Measurements from ENCODE around the gene HOMER2. TPM values are rescaled to one million over a fixed set of nuclear protein-coding genes. Genes with fewer than 3 reads are reported as not detected.

HOMER2 gene
- total and polyA plus RNA-seq, 2 donors (not counting 3 experiments of a cell fraction or from before 2014, with no cell fraction given): 0.60 to 0.68 TPM

GRCh38 chr15:82999426-82999825 is 46.9 kb upstream of the HOMER2 start:
- dilution Hi-C loops (cut with MboI; ENCODE audit: extremely low pct_ligation_motif_present, low sequenced_read_pairs): no loop called here
- FAIRE-seq: no peak

More at GRCh38 chr15:82999426-82999825, 46.9 kb upstream of the HOMER2 start:
- TF ChIP-seq FOS (IDR thresholded peaks at IDR 0.05; ENCODE audit: borderline replicate concordance, insufficient read depth, low read length) (no peak), POLR2A (IDR thresholded peaks at IDR 0.05; ENCODE audit: low read depth, low read length) (no peak), GATA2 (IDR thresholded peaks at IDR 0.05; ENCODE audit: insufficient read depth, insufficient read length, low read depth, low read length) (no peak), JUN (IDR thresholded peaks at IDR 0.05; ENCODE audit: borderline replicate concordance, insufficient read depth, insufficient read length, low read depth) (no peak), POLR2AphosphoS5 (IDR thresholded peaks at IDR 0.05; ENCODE audit: insufficient read depth, low read depth, low read length) (no peak), MAX (IDR thresholded peaks at IDR 0.05; ENCODE audit: insufficient read depth, insufficient read length) (no peak), MYC (IDR thresholded peaks at IDR 0.05; ENCODE audit: low read depth, low read length) (no peak), EZH2 (IDR thresholded peaks at IDR 0.05; ENCODE audit: borderline replicate concordance, low read depth, low read length, severe bottlenecking) (no peak), CTCF (IDR thresholded peaks at IDR 0.05; ENCODE audit: extremely low read depth in 1 of 2, insufficient read depth in 1 of 2, low read depth in 1 of 2, low read length in 2 of 2) (no peak)
- peaks cover 3% of the 10 kb centered on the region for H3K4me1 ChIP-seq (ENCODE audit: control insufficient read depth, extremely low read depth, insufficient read depth, low read length)
- H3K9ac ChIP-seq (replicated peaks; ENCODE audit: extremely low read depth, insufficient read depth, low read length): no peak overlapping the region
- H2AFZ ChIP-seq (ENCODE audit: low read depth, low read length): no peak overlapping the region
- no peak overlapping the region for H3K4me2 ChIP-seq (ENCODE audit: insufficient read depth, low read length)
- no peaks in the 10 kb centered on the region for H3K36me3 ChIP-seq (ENCODE audit: control insufficient read depth in 2 of 2, extremely low read depth in 1 of 2, insufficient read depth in 2 of 2, low read length in 2 of 2)
- POLR2A ChIA-PET: no interaction called here
- H3K27ac ChIP-seq (ENCODE audit: insufficient read depth, low read depth, low read length): no peak overlapping the region
- DNase-seq (ENCODE audit: low read depth, low spot score): no peak
- intact Hi-C loops (cut with micrococcal nuclease): no loop called here
- no peaks in the 10 kb centered on the region for H3K9me3 ChIP-seq (replicated peaks; ENCODE audit: control insufficient read depth, insufficient read depth, low read length)
- H3K9me1 ChIP-seq (replicated peaks; ENCODE audit: control insufficient read depth, extremely low read depth, insufficient read depth, low read length): no peaks in the 10 kb centered on the region
- no peaks in the 10 kb centered on the region for H3K79me2 ChIP-seq (ENCODE audit: control insufficient read depth, insufficient read depth, low read length)
- no peak overlapping the region for H3K4me3 ChIP-seq (replicated peaks in 1 of 3; ENCODE audit: insufficient read depth in 1 of 3, low read depth in 1 of 3, low read length in 3 of 3)
- CTCF ChIA-PET: interaction anchor here (1.2 to 3.2 kb wide), 5 partner anchors 11 to 468 kb away, joined by 3 to 14 read pairs (median 8); partner anchors contain the start of gene RPS17
- no TSS peak for BruUV-seq (replicated peaks)
- H4K20me1 ChIP-seq (replicated peaks; ENCODE audit: control insufficient read depth, extremely low read depth, insufficient read depth, low read length): no peaks in the 10 kb centered on the region
- H3K27me3 ChIP-seq (ENCODE audit: control insufficient read depth in 2 of 2, insufficient read depth in 2 of 2, low read length in 2 of 2): no peaks in the 10 kb centered on the region

All from endothelial cell of umbilical vein (primary cell).